Brain microvascular endothelial cell (primary cell): ENCODE data around the gene CRMP1.

Experiments used
- DNase-seq: peaks from one replicate; pipeline ENCODE4 v3.0.0-alpha.2; 2020
- H3K27ac ChIP-seq: fragments of 250-450 bp; sonication (Bioruptor Pico); 2 replicates; pipeline ENCODE4 v1.5.1; 2020; ENCODE audit warnings: mild to moderate bottlenecking, moderate library complexity
- H3K27me3 ChIP-seq: fragments of 250-450 bp; sonication (Bioruptor Pico); replicated peaks from 2 replicates; pipeline ENCODE4 v1.5.1; 2020; ENCODE audit warnings: mild to moderate bottlenecking
- H3K36me3 ChIP-seq: fragments of 250-450 bp; sonication (Bioruptor Pico); replicated peaks from 2 replicates; pipeline ENCODE4 v1.5.1; 2020; ENCODE audit warnings: mild to moderate bottlenecking
- H3K4me3 ChIP-seq: 2 replicates; pipeline ENCODE4 v1.5.1; 2011; ENCODE audit warnings: low read depth, mild to moderate bottlenecking, control low read depth, low read length, moderate library complexity
- in situ Hi-C: cut with HindIII; loops from 2 replicates; pipeline ENCODE4 v1.10.0; 2017; ENCODE audit warnings: low sequenced_read_pairs, low pct_ligation_motif_present
- TF ChIP-seq, protein P1 (sequence below): IDR thresholded peaks from 2 replicates; pipeline ENCODE4 v1.5.1; 2011; ENCODE audit warnings: low read depth, mild to moderate bottlenecking, moderate library complexity, low read length, control low read depth, inconsistent platforms; ENCODE audit errors: missing control alignments

The CRMP1 gene

GRCh38 chr4:5890063-5890727 lies 2.7 kb downstream of the CRMP1 start:
- peaks cover 83% of the 10 kb centered on the region for H3K27me3 ChIP-seq
- no peak for DNase-seq
- H3K36me3 ChIP-seq = no peaks in the 10 kb centered on the region
- in situ Hi-C loops = no loop called here
- TF ChIP-seq, protein P1, sequence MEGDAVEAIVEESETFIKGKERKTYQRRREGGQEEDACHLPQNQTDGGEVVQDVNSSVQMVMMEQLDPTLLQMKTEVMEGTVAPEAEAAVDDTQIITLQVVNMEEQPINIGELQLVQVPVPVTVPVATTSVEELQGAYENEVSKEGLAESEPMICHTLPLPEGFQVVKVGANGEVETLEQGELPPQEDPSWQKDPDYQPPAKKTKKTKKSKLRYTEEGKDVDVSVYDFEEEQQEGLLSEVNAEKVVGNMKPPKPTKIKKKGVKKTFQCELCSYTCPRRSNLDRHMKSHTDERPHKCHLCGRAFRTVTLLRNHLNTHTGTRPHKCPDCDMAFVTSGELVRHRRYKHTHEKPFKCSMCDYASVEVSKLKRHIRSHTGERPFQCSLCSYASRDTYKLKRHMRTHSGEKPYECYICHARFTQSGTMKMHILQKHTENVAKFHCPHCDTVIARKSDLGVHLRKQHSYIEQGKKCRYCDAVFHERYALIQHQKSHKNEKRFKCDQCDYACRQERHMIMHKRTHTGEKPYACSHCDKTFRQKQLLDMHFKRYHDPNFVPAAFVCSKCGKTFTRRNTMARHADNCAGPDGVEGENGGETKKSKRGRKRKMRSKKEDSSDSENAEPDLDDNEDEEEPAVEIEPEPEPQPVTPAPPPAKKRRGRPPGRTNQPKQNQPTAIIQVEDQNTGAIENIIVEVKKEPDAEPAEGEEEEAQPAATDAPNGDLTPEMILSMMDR = no peak
- no peak overlapping the region for H3K27ac ChIP-seq
- no peak overlapping the region for H3K4me3 ChIP-seq

DNA sequence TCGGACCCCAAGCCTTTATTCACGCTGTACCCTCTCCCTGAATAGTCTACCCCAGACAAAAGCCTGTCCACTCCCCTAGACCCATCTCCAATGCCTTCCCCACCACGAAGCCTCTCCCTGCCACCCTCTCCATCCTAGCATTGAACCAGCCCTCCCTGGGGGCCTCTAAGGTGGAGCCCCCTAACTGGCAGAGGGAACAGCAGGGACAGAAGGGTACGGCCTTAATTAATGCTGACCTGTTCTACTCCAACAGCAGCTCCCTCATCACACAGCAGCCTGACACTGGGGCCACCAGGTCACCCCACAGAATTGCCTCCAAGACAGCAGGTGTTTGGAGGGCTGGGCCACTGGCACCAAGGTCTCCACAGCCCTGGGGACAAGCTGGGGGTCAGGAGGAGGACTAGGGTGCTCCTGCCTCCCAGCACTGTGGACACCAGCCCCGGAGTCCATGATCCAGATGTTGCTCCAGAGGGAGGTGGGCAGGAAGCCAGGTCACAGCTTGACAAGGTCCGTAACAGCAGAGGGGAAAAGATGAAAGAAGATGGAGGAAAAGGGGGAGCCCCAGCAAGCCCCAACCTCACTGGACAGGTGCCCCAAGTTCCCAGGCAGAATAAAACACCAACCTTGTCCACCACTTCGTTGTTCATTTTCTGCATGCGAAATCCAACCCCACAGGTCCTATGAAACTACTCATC lies 3.7 kb downstream of the CRMP1 start:
- in situ Hi-C loops = no loop called here
- no peak overlapping the region for H3K4me3 ChIP-seq

GRCh38 chr4:5888222-5889001 lies 4.5 kb downstream of the CRMP1 start:
- in situ Hi-C loops = no loop called here
- H3K27ac ChIP-seq = no peak overlapping the region
- peaks cover 67% of the 10 kb centered on the region for H3K27me3 ChIP-seq
- no peak for DNase-seq
- TF ChIP-seq, protein P1 = no peak
- no peaks in the 10 kb centered on the region for H3K36me3 ChIP-seq
- H3K4me3 ChIP-seq = no peak overlapping the region

More for the DNA sequence above, 3.7 kb downstream of the CRMP1 start:
- Histone ChIP-seq H3K36me3 (no peaks in the 10 kb centered on the region), H3K27ac (no peak overlapping the region), H3K27me3 (peaks cover 74% of the 10 kb centered on the region)
- TF ChIP-seq, protein P1 = no peak
- no peak for DNase-seq

DNA sequence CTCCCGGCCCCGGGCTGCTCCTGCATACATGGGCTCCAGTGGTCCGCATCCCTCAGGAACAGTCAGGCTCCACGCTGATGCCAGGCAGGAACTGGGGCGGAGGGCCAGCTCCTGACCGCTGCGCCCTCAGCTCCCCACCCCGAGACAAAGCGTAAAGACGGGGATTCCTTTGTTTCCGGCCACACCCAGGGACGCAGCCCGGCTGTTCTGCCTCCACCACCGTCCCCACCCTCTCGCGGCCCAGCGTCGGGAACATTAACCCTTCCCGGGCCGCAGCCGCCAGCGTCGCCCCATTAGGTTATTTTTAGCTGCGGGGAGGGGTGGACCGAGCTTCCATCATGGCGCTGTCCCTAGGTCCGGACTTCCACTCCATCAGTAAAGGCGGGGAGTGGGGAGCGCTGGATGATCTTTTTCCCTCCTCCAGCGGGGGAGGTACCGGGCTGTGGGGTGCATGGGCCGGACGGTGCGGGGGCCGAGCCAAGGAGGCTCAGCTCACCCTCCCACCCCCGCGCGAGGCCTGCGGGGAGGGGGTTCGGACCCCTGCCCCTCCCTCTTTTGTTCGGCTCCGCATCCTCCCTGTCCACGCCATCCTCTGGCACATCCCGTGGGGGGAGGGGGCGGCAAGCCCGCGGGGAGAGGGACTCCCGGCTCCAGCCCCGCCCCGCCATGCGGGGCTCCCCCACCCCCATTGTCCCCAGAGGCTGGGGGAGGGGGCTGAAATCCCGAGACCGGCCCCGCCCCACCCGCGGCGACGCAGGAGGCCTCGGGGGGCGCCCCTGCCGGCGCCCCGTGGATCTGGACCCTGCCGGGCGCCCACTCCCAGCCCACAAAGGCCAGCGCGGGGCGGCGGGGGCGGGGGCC lies 5.3 kb downstream of the CRMP1 start:
- in situ Hi-C loops = no loop called here
- TF ChIP-seq, protein P1 = no peak
- H3K27me3 ChIP-seq = peaks cover 62% of the 10 kb centered on the region
- H3K4me3 ChIP-seq = no peak overlapping the region
- H3K36me3 ChIP-seq = no peaks in the 10 kb centered on the region
- DNase-seq = no peak
- H3K27ac ChIP-seq = no peak overlapping the region

GRCh38 chr4:5887011-5887360 lies 5.9 kb downstream of the CRMP1 start:
- H3K27ac ChIP-seq = no peak overlapping the region
- in situ Hi-C loops = no loop called here
- DNase-seq = no peak
- peaks cover 56% of the 10 kb centered on the region for H3K27me3 ChIP-seq
- TF ChIP-seq, protein P1 = no peak
- no peak overlapping the region for H3K4me3 ChIP-seq
- no peaks in the 10 kb centered on the region for H3K36me3 ChIP-seq
